DND-41 (cell line): ENCODE data around the gene SYCE3.
A peak's percentile ranks its signal among the peaks of the same experiment; 100 is the strongest.

ENCODE experiments used
- ATAC-seq: fragments of 200-7000 bp; cut with Tn5 transposase; 3 replicates; pipeline ENCODE4 v1.9.1; 2021; ENCODE audit warnings: low read depth; ENCODE audit not compliant: insufficient read depth
- DNase-seq: peaks from one replicate; pipeline ENCODE4 v3.0.0-alpha.2; 2020
- H2AFZ ChIP-seq: 2 replicates; pipeline ENCODE4 v1.6.0; 2012; ENCODE audit warnings: low read depth, low read length
- H3K27ac ChIP-seq: 2 replicates; pipeline ENCODE4 v1.5.1; 2012; ENCODE audit warnings: low read length, inconsistent platforms
- H3K27me3 ChIP-seq: fragments of 200-600 bp; sonication (generic); 2 replicates; pipeline ENCODE4 v1.6.0; 2012; ENCODE audit warnings: low read length, mild to moderate bottlenecking, inconsistent platforms; ENCODE audit not compliant: insufficient read depth, poor library complexity
- H3K36me3 ChIP-seq: 2 replicates; pipeline ENCODE4 v1.5.1; 2012; ENCODE audit warnings: low read length, inconsistent platforms; ENCODE audit not compliant: insufficient read depth
- H3K4me1 ChIP-seq: 2 replicates; pipeline ENCODE4 v1.5.1; 2012; ENCODE audit warnings: mild to moderate bottlenecking, low read length; ENCODE audit not compliant: insufficient read depth
- H3K4me2 ChIP-seq: 2 replicates; pipeline ENCODE4 v1.6.0; 2012; ENCODE audit warnings: mild to moderate bottlenecking, moderate library complexity, low read length, inconsistent platforms; ENCODE audit not compliant: insufficient read depth
- H3K4me3 ChIP-seq, 2 experiments: fragments of 200-600 bp in 1 of 2; shearing (Covaris generic) in 1 of 2; 2 replicates each; pipeline ENCODE4 v1.5.1; 2012 to 2016; ENCODE audit warnings: inconsistent platforms in 2 of 2, low read length in 2 of 2, mild to moderate bottlenecking in 2 of 2, low read depth in 1 of 2, moderate library complexity in 1 of 2
- H3K79me2 ChIP-seq: 2 replicates; pipeline ENCODE4 v1.6.0; 2012; ENCODE audit warnings: low read length, inconsistent platforms; ENCODE audit not compliant: insufficient read depth
- H3K9ac ChIP-seq: 2 replicates; pipeline ENCODE4 v1.6.0; 2012; ENCODE audit warnings: low read depth, mild to moderate bottlenecking, inconsistent platforms, low read length, moderate library complexity
- H3K9me3 ChIP-seq: 2 replicates; pipeline ENCODE4 v1.5.1; 2012; ENCODE audit warnings: low read length, moderate library complexity, mild to moderate bottlenecking, inconsistent platforms; ENCODE audit not compliant: insufficient read depth, severe bottlenecking
- H4K20me1 ChIP-seq: 2 replicates; pipeline ENCODE4 v1.6.0; 2012; ENCODE audit warnings: low read length; ENCODE audit not compliant: insufficient read depth
- EZH2 ChIP-seq: IDR thresholded peaks from 3 replicates; pipeline ENCODE4 v1.6.1; 2012; ENCODE audit warnings: borderline replicate concordance, low read depth, mild to moderate bottlenecking, moderate library complexity, low read length, inconsistent platforms; ENCODE audit not compliant: severe bottlenecking
- TF ChIP-seq, protein P1 (sequence below): IDR thresholded peaks from 2 replicates; pipeline ENCODE4 v1.5.1; 2012; ENCODE audit warnings: borderline replicate concordance, low read length, moderate library complexity, mild to moderate bottlenecking; ENCODE audit not compliant: poor library complexity, severe bottlenecking; ENCODE audit errors: extremely low read depth

The SYCE3 gene

DNA sequence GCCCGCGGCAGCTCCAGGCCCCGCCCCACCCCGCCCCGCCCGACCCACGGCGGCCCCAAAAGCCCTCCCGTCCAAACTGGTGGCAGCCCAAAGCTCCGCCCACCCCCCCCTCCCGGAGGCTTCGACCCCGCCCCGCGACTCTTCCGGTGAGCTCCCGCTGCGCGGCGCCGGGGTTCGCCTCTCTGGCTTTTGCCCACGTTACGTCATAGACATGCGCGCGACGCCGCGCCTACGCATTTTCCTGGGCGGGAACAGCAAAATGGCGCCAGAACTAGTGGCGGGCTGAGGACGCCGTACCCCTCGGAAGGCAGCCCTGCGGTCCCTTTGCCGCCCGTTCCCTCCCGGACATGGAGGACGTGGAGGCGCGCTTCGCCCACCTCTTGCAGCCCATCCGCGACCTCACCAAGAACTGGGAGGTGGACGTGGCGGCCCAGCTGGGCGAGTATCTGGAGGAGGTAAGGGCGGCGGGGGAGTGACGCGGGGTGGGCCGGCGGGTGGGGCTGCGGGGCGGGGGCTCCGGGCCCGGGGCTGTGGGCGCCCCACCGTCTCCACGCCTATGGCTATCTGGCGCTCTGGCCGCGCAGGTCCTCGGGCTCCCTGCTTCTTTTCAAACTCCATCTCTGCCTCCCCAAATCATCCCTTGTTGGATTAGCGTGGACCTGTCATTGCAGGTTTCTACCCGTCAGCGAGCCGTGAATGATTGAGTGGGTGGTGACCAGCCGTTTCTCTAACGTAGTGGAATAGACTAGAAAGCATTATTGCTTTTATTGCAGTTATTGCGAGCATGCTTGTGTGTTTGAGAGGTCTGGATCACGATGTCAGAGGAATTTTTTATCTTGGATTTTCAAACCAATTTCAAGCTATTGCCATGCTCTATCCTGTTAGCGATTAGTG lies 54.5 kb downstream of the SYCE3 start, which contains the start of gene NCAPH2:
Gene NCAPH2, plus strand, starts transcription at position 234 of the 894 bp plus-strand sequence. Its CDS starts 114 bp downstream, at position 348.
- Histone ChIP-seq H3K4me2 (peak within 1 kb of the TSS; percentile 99), H3K36me3 (peaks cover 49% of the 10 kb centered on the region), H2AFZ (peak within 1 kb of the TSS; percentile 98), H3K9me3 (no peaks in the 10 kb centered on the region), H3K4me3 (peak within 1 kb of the TSS; percentile 93 to 98), H4K20me1 (peaks cover 35% of the 10 kb centered on the region), H3K4me1 (peaks cover 56% of the 10 kb centered on the region), H3K27ac (peak within 1 kb of the TSS; percentile 97), H3K27me3 (no peaks in the 10 kb centered on the region), H3K79me2 (peaks cover 79% of the 10 kb centered on the region), H3K9ac (peak within 1 kb of the TSS; percentile 87)
- peak; percentile 98 for DNase-seq
- ATAC-seq = peak; percentile 71
- no peak for TF ChIP-seq EZH2
- TF ChIP-seq, protein P1, sequence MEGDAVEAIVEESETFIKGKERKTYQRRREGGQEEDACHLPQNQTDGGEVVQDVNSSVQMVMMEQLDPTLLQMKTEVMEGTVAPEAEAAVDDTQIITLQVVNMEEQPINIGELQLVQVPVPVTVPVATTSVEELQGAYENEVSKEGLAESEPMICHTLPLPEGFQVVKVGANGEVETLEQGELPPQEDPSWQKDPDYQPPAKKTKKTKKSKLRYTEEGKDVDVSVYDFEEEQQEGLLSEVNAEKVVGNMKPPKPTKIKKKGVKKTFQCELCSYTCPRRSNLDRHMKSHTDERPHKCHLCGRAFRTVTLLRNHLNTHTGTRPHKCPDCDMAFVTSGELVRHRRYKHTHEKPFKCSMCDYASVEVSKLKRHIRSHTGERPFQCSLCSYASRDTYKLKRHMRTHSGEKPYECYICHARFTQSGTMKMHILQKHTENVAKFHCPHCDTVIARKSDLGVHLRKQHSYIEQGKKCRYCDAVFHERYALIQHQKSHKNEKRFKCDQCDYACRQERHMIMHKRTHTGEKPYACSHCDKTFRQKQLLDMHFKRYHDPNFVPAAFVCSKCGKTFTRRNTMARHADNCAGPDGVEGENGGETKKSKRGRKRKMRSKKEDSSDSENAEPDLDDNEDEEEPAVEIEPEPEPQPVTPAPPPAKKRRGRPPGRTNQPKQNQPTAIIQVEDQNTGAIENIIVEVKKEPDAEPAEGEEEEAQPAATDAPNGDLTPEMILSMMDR = peak; percentile 9

DNA sequence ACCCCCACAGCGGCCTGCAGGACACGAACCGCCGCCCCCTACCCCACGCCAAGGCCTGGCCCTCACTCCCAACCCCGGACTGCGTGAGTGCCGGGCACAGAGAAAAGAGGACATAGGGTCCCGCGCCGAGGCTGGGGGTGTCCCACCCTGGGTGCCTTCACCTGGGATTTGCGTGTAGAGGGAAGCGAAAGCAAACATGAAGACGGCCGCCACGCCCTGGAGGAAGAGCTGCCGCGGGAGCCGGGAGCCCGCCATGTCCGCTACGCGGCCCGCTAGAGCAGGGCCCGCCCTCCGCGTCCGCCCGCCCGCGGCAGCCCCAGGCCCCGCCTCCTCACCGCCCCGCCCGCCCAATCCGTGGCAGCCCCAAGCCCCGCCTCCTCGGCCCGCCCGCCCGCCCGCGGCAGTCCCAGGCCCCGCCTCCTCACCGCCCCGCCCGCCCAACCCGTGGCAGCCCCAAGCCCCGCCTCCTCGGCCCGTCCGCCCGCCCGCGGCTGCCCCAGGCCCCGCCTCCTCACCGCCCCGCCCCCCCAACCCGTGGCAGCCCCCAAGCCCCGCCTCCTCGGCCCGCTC lies 55.2 kb downstream of the SYCE3 start, which contains the start of gene LMF2:
Gene LMF2, minus strand, starts transcription at position 282 of the 570 bp plus-strand sequence. Its CDS starts 27 bp downstream, at position 255.
- Histone ChIP-seq H3K9me3 (no peaks in the 10 kb centered on the region), H3K36me3 (peaks cover 49% of the 10 kb centered on the region), H3K27ac (peak within 1 kb of the TSS; percentile 97), H3K79me2 (peaks cover 72% of the 10 kb centered on the region), H3K4me3 (peak within 1 kb of the TSS; percentile 93 to 98), H3K27me3 (no peaks in the 10 kb centered on the region), H3K4me1 (peaks cover 51% of the 10 kb centered on the region), H2AFZ (peak within 1 kb of the TSS; percentile 98), H4K20me1 (peaks cover 29% of the 10 kb centered on the region), H3K4me2 (peak within 1 kb of the TSS; percentile 99), H3K9ac (peak within 1 kb of the TSS; percentile 87)
- DNase-seq = peak; percentile 93
- ATAC-seq = peak; percentile 78
- no peak for TF ChIP-seq EZH2
- TF ChIP-seq, protein P1 = no peak

DNA sequence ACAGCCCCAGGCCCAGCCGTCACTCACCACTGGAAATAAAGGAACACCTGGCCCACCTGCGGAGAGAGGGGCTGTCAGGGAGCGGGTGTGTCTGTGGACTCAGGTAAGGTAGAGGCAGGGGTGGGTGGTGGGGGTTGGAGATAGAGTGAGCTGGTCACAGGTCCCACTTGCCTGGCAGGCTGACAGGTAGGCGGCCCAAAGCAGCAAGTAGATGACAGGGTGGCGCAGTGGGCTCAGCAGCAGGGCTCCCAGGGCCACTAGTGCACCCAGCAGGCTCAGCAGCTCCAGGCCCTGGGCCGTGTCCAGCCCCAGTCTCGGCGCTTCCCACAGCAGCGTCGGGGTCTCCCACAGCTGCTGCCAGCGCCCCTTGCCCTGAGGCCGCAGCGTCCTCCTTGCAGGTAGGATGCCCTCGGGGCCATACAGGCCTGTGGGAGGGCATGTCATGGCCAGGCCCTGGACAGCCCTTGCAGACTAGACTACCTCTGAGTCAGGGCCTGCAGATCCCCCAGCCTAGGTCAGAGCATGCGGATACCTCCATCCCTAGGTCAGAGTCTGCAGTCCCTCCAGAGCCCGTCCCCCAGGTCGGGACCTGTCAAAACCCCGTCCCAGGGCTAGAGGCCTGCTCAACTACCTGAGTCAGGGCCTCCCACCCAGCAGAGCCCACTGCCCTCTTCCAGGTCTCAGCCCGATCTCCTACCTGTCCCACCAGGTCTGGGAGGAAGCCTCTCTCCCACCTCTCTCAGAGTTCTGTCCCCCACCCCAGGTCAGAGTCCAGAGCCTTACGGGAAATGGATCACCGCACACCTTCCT lies 55.9 kb downstream of the SYCE3 start:
- no peak for TF ChIP-seq EZH2
- TF ChIP-seq, protein P1 = no peak
- Histone ChIP-seq H3K27ac (peak overlapping the region; percentile 97), H4K20me1 (peaks cover 24% of the 10 kb centered on the region), H3K4me1 (peaks cover 46% of the 10 kb centered on the region), H3K36me3 (peaks cover 48% of the 10 kb centered on the region), H3K4me2 (peak overlapping the region; percentile 99), H3K79me2 (peaks cover 65% of the 10 kb centered on the region), H3K9ac (peak overlapping the region; percentile 87), H3K9me3 (no peaks in the 10 kb centered on the region), H3K4me3 (peak overlapping the region; percentile 93 to 98), H3K27me3 (no peaks in the 10 kb centered on the region), H2AFZ (peak overlapping the region; percentile 98)
- ATAC-seq = peak; percentile 3; the same call in 2 of the 3 replicates
- peak; percentile 29 for DNase-seq
